Fibroblast of lung (primary cell): ENCODE data around the gene ADIPOR1. TPM values are rescaled to one million over a fixed set of nuclear protein-coding genes. Genes with fewer than 3 reads are reported as not detected.

Source experiments
- DNase-seq, 2 donors: peaks; one replicate each; pipeline versions ENCODE4 v3.0.0 to v3.0.0-alpha.2; 2010; ENCODE audit warnings: low read depth in 2 of 2
- H2AFZ ChIP-seq: 2 replicates; pipeline ENCODE4 v1.5.1; 2012; ENCODE audit warnings: low read length, control low read depth, inconsistent platforms
- H3K27ac ChIP-seq: 2 replicates; pipeline ENCODE4 v1.5.1; 2011; ENCODE audit warnings: low read length, control low read depth; ENCODE audit not compliant: insufficient read depth
- H3K27me3 ChIP-seq: 2 replicates; pipeline ENCODE4 v1.5.1; 2011; ENCODE audit warnings: mild to moderate bottlenecking, low read length; ENCODE audit not compliant: control insufficient read depth, insufficient read depth
- H3K36me3 ChIP-seq: 2 replicates; pipeline ENCODE4 v1.5.1; 2011; ENCODE audit warnings: low read length; ENCODE audit not compliant: control insufficient read depth, insufficient read depth
- H3K4me1 ChIP-seq: 2 replicates; pipeline ENCODE4 v1.5.1; 2011; ENCODE audit warnings: low read length; ENCODE audit not compliant: control insufficient read depth, insufficient read depth; ENCODE audit errors: extremely low read depth
- H3K4me2 ChIP-seq: 2 replicates; pipeline ENCODE4 v1.5.1; 2011; ENCODE audit warnings: low read length, control low read depth; ENCODE audit not compliant: insufficient read depth; ENCODE audit errors: extremely low read depth
- H3K4me3 ChIP-seq, 4 experiments: fragments of 200-600 bp in 1 of 4; sonication (generic) in 1 of 4; replicated peaks in 1 of 4; 2 replicates each; pipeline ENCODE4 v1.5.1; 2011 to 2016; ENCODE audit warnings: low read length in 4 of 4, low read depth in 3 of 4, mild to moderate bottlenecking in 3 of 4, control low read depth in 2 of 4, inconsistent platforms in 1 of 4, mixed read lengths in 1 of 4; ENCODE audit not compliant: insufficient read depth in 1 of 4; ENCODE audit errors: control extremely low read depth in 1 of 4
- H3K79me2 ChIP-seq: 2 replicates; pipeline ENCODE4 v1.5.1; 2012; ENCODE audit warnings: mild to moderate bottlenecking, low read length, inconsistent platforms; ENCODE audit not compliant: control insufficient read depth, insufficient read depth
- H3K9ac ChIP-seq: 2 replicates; pipeline ENCODE4 v1.5.1; 2011; ENCODE audit warnings: mild to moderate bottlenecking, low read length, control low read depth; ENCODE audit not compliant: insufficient read depth
- H3K9me3 ChIP-seq: 2 replicates; pipeline ENCODE4 v1.5.1; 2012; ENCODE audit warnings: low read depth, low read length; ENCODE audit not compliant: control insufficient read depth, insufficient read depth
- H4K20me1 ChIP-seq: 2 replicates; pipeline ENCODE4 v1.5.1; 2011; ENCODE audit warnings: low read length; ENCODE audit not compliant: control insufficient read depth, insufficient read depth; ENCODE audit errors: extremely low read depth
- EZH2 ChIP-seq: IDR thresholded peaks from 2 replicates; pipeline ENCODE4 v1.5.1; 2012; ENCODE audit warnings: low read length, control low read depth, mild to moderate bottlenecking; ENCODE audit errors: missing control alignments
- polyA plus RNA-seq, 2 donors: library from polyadenylated mRNA; depleted of rRNA in 1 of 2; stranded (reverse) in 1 of 2; unstranded in 1 of 2; fragments of >200 nt; gene quantifications; 2 replicates each; pipeline ENCODE4 v1.2.1, GENCODE V29; 2011 to 2012; ENCODE audit warnings: missing spikeins in 1 of 2
- total RNA-seq: library from RNA; depleted of rRNA; stranded (reverse); fragments of >200 nt; gene quantifications from 2 replicates; pipeline ENCODE4 v1.2.1, GENCODE V29; 2014
- TF ChIP-seq, protein P1 (sequence below), 2 donors: IDR thresholded peaks in 1 of 2; conservative IDR thresholded peaks in 1 of 2; 1 replicate in 1 of 2; 2 replicates in 1 of 2; pipeline ENCODE4 v1.5.1; 2011 to 2012; ENCODE audit warnings: low read length in 2 of 2, control low read depth in 1 of 2, inconsistent platforms in 1 of 2, low read depth in 1 of 2, mild to moderate bottlenecking in 1 of 2

Gene ADIPOR1
- total and polyA plus RNA-seq, 2 donors (not counting 1 experiment from before 2014, with no cell fraction given), result 81.7 to 116 TPM

DNA sequence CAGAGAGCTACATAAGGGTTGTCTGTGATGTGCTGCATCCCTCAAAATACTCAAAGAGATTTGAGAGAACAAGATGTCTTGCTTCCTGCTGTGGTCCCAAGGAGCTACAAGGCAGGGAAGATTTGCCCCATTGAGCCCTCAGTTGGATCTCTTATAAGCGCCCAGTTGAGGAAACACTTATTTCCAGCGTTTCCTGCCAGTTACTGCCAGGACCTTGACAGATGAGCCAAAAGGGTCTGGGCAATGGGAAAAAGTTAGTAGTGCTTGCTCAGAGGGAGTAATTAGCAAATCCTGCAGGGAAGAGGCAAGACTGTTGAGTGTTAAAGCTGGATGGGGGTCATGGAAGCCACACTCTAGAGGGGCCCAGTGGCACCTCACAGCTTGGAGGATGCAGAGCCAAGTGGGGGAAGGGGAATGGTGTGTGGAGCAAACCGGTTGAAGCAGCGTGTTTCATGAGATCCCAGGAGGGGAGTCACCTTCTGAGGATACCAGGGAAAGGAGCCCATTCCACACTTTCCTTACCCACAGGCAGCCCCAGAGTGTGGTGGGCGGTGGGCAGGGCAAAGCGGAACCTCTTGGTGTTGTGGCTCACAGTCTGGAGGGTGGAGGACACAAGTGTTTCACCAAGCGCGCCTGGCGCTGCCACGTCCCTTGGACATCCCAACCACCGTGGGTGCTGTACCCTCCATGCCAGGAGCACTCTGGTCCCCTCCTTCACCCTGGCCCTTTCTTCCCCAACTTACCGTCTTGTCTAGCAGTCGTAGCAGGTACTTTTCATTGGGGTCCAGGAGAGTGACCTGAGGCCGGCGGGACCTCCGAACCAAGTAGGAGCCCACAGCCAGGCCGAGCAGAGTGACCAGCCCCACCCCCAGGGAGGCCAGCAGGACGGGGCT is 8.1 kb upstream of the ADIPOR1 start:
- Histone ChIP-seq H3K36me3 (peaks cover 9% of the 10 kb centered on the region), H3K4me3 (peak overlapping the region; percentile 81 to 99 (median 92)), H3K9me3 (no peaks in the 10 kb centered on the region), H3K27ac (peak overlapping the region; percentile 71), H3K79me2 (peaks cover 2% of the 10 kb centered on the region), H4K20me1 (no peaks in the 10 kb centered on the region), H3K4me2 (peak overlapping the region; percentile 94), H3K27me3 (no peaks in the 10 kb centered on the region), H2AFZ (peak overlapping the region; percentile 95), H3K4me1 (peaks cover 9% of the 10 kb centered on the region), H3K9ac (peak overlapping the region; percentile 91)
- TF ChIP-seq, protein P1, sequence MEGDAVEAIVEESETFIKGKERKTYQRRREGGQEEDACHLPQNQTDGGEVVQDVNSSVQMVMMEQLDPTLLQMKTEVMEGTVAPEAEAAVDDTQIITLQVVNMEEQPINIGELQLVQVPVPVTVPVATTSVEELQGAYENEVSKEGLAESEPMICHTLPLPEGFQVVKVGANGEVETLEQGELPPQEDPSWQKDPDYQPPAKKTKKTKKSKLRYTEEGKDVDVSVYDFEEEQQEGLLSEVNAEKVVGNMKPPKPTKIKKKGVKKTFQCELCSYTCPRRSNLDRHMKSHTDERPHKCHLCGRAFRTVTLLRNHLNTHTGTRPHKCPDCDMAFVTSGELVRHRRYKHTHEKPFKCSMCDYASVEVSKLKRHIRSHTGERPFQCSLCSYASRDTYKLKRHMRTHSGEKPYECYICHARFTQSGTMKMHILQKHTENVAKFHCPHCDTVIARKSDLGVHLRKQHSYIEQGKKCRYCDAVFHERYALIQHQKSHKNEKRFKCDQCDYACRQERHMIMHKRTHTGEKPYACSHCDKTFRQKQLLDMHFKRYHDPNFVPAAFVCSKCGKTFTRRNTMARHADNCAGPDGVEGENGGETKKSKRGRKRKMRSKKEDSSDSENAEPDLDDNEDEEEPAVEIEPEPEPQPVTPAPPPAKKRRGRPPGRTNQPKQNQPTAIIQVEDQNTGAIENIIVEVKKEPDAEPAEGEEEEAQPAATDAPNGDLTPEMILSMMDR (conservative IDR thresholded peaks at IDR 0.05 in 1 of 2, IDR thresholded peaks at IDR 0.05 in 1 of 2; ENCODE audit: low read depth in 1 of 2, low read length in 2 of 2), result no peak
- no peak for TF ChIP-seq EZH2
- DNase-seq, result no peak

DNA sequence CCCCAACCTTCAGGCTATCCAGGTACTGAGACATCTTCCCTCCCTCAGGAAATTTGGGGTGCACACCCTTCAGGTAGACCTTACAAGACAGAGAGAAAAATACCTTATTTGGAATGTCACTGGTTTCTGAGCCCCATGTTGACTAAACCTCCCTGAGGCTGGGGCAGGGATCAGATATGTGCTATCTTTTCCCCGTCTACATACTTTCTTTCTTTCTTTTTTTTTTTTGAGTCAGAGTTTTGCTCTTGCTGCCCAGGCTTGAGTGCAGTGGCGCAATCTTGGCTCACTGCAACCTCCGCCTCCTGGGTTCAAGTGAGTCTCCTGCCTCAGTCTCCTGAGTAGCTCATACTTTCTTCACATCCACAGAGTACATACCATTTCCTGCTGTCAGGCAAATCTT is 7.3 kb upstream of the ADIPOR1 start:
- no peak for DNase-seq
- H4K20me1 ChIP-seq, result no peaks in the 10 kb centered on the region
- H3K9ac ChIP-seq, result no peak overlapping the region
- no peak overlapping the region for H3K4me3 ChIP-seq
- no peaks in the 10 kb centered on the region for H3K27me3 ChIP-seq
- peaks cover 9% of the 10 kb centered on the region for H3K36me3 ChIP-seq
- H3K4me2 ChIP-seq, result no peak overlapping the region
- H3K27ac ChIP-seq, result no peak overlapping the region
- H3K79me2 ChIP-seq, result peaks cover 2% of the 10 kb centered on the region
- H2AFZ ChIP-seq, result no peak overlapping the region
- peaks cover 9% of the 10 kb centered on the region for H3K4me1 ChIP-seq
- H3K9me3 ChIP-seq, result no peaks in the 10 kb centered on the region
- TF ChIP-seq EZH2, result no peak
- TF ChIP-seq, protein P1 (conservative IDR thresholded peaks at IDR 0.05 in 1 of 2, IDR thresholded peaks at IDR 0.05 in 1 of 2; ENCODE audit: low read depth in 1 of 2, low read length in 2 of 2), result no peak

DNA sequence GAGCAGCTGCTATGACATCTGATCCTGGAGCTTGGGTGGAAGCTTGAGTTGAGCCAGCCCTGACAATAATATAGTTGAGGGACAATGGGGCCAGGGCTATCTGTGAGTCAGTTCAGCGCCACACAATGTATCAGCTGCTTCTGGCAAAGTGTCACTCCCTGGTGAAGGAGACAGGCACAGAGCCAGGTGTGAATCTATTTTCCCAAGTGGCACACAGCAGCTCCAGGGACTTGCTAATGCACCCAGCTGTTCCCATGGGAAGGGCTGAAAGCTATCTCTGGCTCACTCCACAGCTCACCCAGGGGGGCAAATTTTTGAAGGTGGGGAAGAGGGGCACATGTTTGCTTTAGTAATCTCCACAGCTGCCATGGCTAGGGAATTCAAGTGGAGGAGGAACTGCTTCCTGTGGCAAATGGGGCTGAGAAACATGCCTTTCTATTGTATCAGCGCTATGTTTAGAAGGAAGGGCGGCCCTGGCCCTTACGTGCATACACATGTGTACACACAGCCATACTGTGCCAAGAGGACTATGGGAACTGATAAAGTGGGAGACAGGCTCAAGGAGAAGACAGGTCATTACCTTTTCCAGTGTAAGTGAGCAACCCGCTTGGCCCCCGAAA is 6.8 kb upstream of the ADIPOR1 start:
- no peaks in the 10 kb centered on the region for H3K9me3 ChIP-seq
- peaks cover 9% of the 10 kb centered on the region for H3K4me1 ChIP-seq
- H3K36me3 ChIP-seq, result peaks cover 9% of the 10 kb centered on the region
- no peak overlapping the region for H2AFZ ChIP-seq
- peaks cover 2% of the 10 kb centered on the region for H3K79me2 ChIP-seq
- H3K9ac ChIP-seq, result no peak overlapping the region
- no peaks in the 10 kb centered on the region for H3K27me3 ChIP-seq
- no peak for TF ChIP-seq EZH2
- TF ChIP-seq, protein P1 (conservative IDR thresholded peaks at IDR 0.05 in 1 of 2, IDR thresholded peaks at IDR 0.05 in 1 of 2; ENCODE audit: low read depth in 1 of 2, low read length in 2 of 2), result no peak
- H3K4me3 ChIP-seq, result no peak overlapping the region
- no peak overlapping the region for H3K4me2 ChIP-seq
- H4K20me1 ChIP-seq, result no peaks in the 10 kb centered on the region
- H3K27ac ChIP-seq, result no peak overlapping the region
- peak in 1 of 2 donors; percentile 71 for DNase-seq
